HG02642 (cell line): ENCODE measurements around the gene GOLGA1.
"Not testable (repeated sequence)": the region's sequence is repeated elsewhere in the genome, so short reads cannot be mapped to it uniquely, and the experiment has no call there.

Source experiments
- ATAC-seq: cut with Tn5 transposase; IDR thresholded peaks from one replicate; pipeline ENCODE4 v1.9.1; 2021; ENCODE audit warnings: mild to moderate bottlenecking; ENCODE audit not compliant: unreplicated experiment, poor library complexity

GOLGA1 gene

GRCh38 chr9:124860582-124861341 is 80.1 kb downstream of the GOLGA1 start:
- ATAC-seq: no peak

DNA sequence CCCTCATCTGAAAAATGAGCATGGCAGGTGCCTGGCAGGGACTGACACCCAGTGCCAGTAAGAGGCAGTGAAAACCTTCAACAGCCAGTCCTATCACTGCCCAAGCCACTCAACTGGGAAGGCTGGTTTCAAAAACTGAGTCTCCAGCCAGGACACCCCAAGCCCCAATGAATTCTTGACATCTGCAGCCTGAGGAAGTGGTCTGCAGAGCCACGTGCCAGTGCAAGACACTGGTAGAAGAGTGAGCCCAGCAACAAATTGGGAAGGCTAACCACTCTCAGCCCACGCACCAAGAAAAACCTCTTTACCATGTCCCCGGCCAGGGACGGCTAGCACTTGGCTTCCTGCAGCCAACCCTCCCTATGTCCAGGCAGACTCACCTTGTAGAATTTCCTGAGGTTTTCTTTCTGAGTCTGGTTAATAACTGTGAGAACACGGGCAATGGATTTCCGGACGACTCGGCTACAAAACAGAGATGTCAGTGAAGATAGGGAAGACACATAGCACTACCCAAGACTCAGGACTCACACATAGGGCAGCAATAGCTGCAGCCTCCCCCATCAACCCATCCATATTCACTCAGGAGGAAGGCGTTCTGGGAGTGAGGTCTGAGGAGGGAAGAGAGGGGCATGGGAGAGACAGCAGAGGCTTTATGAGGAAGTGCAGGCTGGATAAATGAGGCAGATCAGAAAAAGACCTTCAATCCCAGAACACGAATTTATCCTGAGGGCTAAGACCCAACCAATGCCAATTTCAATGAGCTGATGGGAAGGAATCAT is 80.9 kb downstream of the GOLGA1 start:
- no peak for ATAC-seq

- ATAC-seq: no peak
Measured at GRCh38 chr9:124858330-124859046, 82.4 kb downstream of the GOLGA1 start.

DNA sequence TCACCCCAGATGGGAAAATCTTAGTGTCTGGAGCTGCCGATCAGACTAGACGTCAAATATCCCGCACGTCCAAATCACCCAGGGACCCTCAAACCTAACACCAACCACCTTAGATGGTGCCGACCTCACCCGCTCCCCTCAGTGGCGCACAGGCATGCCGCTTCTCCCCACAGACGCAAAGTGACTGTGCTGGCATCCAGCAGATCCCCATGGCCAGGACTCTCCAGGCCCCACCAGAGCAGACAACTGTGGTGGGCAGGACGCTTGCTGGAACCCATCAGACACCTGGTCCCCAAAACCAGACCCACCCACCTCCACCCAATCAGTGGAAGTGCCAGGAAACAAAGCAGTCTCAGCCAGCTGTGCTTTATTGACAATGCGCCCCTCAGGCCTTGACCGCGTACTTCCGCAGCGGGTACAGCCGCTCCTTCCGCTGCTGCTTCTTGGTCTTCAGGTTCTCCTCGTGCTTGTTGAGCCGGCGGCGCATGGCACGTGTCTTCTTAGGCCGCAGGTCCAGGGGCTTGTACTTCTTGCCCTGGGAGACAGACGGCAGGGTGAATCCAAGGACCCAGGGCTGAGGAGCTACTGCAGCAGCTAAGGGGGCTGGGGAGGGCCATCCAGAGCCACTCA is 83.2 kb downstream of the GOLGA1 start:
- no peak for ATAC-seq

GRCh38 chr9:124855944-124856765 is 84.7 kb downstream of the GOLGA1 start:
- ATAC-seq: no peak

DNA sequence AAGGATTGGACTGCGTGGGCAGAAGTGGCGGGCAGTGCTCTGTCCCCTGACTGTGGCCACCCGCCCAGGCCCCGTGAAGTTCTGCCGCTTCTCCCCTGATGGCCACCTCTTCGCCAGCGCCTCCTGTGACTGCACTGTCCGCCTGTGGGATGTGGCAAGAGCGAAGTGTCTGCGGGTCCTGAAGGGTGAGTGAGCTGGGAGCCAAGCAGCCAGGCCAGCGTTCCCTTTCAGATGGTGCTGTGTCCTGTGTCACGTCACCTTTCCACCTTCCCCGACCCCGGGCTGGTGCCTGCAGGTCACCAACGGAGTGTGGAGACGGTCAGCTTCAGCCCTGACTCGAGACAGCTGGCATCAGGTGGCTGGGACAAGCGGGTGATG is 85.3 kb downstream of the GOLGA1 start:
- no peak for ATAC-seq

- ATAC-seq: no peak
Measured at GRCh38 chr9:124854822-124855221, 86.1 kb downstream of the GOLGA1 start.

DNA sequence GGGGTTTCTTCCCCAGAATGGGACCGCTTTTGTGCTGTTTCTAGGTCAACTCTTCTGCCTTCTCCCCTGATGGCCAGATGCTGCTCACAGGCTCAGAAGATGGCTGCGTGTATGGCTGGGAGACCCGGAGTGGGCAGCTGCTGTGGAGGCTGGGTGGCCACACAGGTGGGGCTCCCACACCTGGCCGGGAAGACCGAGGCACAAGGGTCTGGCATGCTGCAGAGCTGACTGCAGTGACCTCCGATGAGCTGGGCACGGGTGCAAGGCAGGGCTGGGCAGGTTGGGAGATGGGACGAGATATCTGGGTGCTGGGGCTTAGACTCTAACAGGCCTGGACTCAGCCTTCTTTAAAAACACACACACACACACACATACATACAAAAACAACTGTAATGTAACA is 86.7 kb downstream of the GOLGA1 start:
- no peak for ATAC-seq

- ATAC-seq: no peak
Measured at GRCh38 chr9:124853605-124854143, 87.2 kb downstream of the GOLGA1 start.

DNA sequence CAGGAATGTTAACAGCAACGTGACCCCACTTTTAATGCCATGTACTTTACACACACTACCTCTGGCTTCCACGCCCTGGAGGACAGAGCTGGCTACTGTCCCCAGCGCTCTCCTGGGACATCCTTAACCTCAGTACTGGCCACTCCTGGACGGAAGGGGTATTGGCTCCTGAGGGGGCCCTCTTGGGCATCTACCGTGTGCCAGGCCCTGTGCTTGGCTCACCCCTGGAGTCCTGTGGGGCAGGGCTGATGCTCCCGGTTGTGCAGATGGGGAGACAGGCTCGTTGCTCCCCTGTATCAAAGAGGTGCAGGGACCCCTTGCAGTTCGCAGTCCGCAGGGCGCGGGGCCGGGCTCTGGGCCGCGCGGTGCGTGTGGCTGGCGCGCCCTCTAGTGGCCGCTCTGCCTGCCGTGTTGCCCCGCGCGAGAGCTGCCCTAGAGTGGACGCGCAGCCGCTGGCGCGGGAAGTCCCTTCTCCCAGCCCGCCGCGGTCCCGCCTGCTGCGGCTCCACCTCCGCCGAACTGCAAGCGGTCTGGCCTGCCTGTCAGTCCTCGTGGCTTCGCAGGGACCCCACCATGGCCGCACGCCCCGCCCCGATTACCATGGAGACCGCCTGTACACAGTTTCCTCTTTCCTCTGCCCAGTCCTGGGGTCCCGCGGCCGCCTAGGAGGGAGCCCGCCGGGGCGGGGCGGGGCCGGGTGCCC is 87.9 kb downstream of the GOLGA1 start, which contains the start of gene WDR38:
TSS of gene WDR38 (plus strand) at position 632 of the 703 bp plus-strand sequence. CDS start 72 bp downstream, outside the sequence.
- peak; percentile 78 for ATAC-seq

GRCh38 chr9:124852121-124852828 is 88.6 kb downstream of the GOLGA1 start:
- ATAC-seq: no peak

DNA sequence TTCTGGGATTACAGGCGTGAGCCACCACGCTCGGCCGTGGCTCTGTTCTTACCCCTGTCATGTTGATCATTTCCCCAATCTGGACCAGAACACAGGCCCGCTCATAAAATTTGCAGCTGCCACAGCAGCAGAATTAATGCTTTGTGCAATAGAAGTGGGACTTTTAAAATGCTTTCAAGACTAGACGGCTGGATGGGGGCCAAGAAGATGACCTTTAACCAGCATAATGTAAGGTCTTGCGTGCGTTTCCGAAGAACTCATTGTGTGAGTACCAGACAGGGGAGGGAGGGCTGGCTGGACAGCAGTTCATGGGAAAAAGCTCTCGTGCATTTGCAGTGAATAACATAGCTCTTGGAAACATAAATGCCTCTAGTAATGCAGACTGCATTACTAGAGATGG is 91.1 kb downstream of the GOLGA1 start:
- ATAC-seq: no peak

GRCh38 chr9:124846969-124847368 is 93.9 kb downstream of the GOLGA1 start:
- no peak for ATAC-seq

- ATAC-seq: not testable (repeated sequence)
Measured at GRCh38 chr9:124846467-124846866, 94.4 kb downstream of the GOLGA1 start.

DNA sequence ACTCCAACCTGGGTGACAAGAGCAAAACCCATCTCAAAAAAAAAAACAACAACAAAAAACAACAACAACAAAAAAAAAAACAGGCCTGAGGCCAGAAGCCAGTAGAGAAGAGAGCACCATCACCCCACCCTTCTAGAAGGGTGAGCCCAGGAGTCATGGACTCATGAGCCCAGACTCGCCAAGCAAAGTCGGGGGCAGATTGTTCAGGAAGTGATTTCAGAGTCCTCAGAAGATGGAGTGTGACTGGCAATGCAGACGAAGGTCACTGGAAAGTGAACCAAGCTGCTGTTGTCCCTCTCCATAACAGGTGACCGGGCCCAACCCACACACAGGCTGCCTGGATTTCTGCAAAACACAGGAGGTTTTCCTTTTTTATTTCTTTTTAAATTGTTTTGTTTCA is 96.6 kb downstream of the GOLGA1 start:
- no peak for ATAC-seq

GRCh38 chr9:124843456-124844034 is 97.3 kb downstream of the GOLGA1 start:
- ATAC-seq: no peak

DNA sequence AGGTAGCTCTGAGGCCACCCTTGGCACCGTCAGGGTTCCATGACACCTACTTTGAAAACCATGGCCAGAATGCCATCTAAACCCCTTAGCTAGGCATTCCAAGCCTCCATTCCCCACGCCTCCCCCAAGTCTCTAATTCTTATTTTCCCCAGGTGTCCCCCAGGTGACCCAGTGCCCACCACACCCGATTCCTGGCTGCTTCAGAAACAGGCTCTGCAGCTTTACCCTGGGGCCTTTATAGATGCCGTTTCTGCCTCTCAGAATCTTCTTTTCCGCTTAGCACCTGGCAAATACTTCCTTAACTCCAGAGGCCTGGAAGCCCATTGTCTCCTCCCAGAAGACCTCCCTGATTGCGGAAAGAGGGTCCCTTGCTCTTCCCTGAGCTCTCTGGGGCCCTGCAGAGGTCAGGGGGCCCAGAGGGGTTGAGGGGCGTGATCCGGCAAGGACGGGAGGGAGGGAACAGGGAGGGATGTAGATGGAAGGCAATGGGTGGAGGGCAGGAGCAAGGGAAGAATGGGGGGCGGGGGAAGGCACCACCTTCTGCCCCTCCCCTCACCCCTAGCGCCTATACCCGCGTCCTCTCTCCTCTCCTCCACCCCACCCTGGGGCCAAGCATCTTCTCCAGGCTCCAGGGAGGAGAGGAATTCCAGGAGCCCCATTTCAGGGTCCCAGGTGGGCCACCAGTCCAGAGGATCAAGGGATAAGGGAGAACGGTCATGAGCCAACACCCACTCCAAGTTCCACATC is 99.6 kb downstream of the GOLGA1 start:
- no peak for ATAC-seq
